Measurements from ENCODE around the gene SRGAP1.
"Not testable (repeated sequence)": the region's sequence is repeated elsewhere in the genome, so short reads cannot be mapped to it uniquely, and the experiment has no call there.

SRGAP1 gene

DNA sequence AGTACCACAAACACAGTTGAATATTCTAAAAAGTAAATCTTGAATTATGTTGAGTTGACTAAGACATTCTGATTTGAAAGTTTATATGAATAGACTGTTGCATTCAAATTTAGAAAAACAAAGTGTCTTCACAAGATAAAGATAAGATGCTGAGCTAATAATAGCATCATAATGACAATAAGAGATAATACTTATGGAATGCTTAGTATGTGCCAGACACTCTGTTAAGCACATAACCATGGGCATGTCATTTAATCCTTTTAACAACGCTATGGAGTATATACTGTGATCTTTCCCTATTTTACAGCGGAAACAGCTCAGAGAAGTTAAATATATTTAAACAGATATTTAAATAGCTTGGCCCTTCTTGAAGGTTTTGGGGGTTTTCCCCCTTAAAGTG lies 163.4 kb downstream of the SRGAP1 start:
- no peak for DNase-seq (ENCODE audit: low spot score)

DNA sequence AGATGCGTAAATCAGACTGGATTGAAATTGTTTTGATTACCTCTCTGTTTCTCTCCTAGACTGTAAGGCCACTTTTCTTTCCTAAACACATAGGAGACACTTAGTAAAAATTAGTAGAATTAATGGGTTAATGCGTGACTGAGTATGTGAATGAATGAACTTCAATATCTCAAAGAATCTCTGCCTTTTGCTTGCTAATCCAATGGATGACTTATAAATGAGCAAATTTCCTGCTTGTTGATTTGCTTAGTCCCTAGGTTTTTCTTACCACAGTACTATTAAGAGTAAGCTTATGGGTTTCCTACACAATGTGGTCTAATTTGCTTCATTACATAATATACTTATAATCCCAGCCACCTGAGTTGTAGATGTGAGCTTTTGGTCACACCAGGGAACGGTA lies 164.1 kb downstream of the SRGAP1 start:
- DNase-seq (ENCODE audit: low spot score) = no peak

DNA sequence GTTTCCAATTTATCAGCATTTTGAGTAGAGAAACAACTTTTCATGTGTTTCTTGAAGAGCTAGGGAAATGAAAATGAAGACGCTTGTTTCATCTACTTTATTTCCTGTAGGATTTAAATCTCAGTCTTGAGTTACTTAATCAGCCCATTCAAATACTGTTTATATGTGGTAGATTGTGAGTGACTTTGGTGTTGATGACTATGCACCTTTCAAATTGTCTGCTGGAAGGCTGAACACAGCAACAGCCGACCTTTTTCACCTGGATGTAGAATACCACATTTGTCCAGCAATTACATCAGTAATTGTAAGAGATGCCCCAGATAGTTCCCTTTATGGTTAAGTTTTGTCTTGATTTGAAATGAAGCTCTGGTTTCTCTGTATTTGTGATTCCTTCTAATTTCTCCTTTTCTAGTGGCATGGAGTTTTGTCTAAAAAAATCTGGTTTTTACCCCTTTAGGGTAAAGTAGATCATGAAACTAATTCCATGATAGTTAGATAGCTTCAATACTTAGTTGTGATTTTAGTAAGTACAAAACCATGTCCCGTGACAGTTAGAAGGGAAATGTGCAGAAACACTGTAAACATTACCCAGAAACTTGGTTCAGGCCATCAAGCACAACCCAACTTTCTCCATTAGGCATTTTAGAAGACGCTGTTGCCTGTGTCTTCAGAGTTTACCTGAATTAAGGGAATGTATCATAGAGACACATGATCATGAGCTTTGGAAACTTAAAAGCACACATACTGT lies 165.0 kb downstream of the SRGAP1 start:
- DNase-seq (ENCODE audit: low spot score) = no peak

- peak; percentile 64 for DNase-seq (ENCODE audit: low spot score)
Measured at GRCh38 chr12:64010069-64010686, 165.7 kb downstream of the SRGAP1 start.

- no peak for DNase-seq (ENCODE audit: low spot score)
Measured at GRCh38 chr12:64016521-64016920, 172.0 kb downstream of the SRGAP1 start.

- DNase-seq (ENCODE audit: low spot score) = not testable (repeated sequence)
Measured at GRCh38 chr12:64018116-64018515, 173.6 kb downstream of the SRGAP1 start.

GRCh38 chr12:64018524-64018923 lies 174.0 kb downstream of the SRGAP1 start:
- DNase-seq (ENCODE audit: low spot score) = no peak

- DNase-seq (ENCODE audit: low spot score) = no peak
Measured at GRCh38 chr12:64019101-64019500, 174.6 kb downstream of the SRGAP1 start.

GRCh38 chr12:64019654-64020053 lies 175.2 kb downstream of the SRGAP1 start:
- DNase-seq (ENCODE audit: low spot score) = no peak

GRCh38 chr12:64025174-64025958 lies 180.9 kb downstream of the SRGAP1 start:
- peak; percentile 34 for DNase-seq (ENCODE audit: low spot score)

- DNase-seq (ENCODE audit: low spot score) = no peak
Measured at GRCh38 chr12:64027311-64027710, 182.8 kb downstream of the SRGAP1 start.

DNA sequence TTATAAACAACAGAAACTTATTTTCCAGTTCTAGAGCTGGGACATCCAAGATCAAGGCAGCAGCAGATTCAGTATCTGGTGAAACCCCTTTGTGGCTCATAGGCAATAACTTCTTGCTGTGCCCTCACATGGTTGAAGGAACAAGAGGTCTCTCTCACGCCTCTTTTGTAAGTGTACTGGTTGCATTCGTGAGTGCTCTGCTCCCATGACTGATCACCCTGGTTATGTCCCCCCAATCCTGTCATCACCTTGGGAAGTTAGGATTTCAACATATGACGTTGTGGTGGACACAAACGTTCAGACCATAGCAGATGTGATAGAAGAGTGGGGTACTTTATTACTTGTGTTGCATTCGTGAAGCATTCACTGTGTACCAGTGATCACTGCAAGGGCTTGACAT lies 184.0 kb downstream of the SRGAP1 start:
- no peak for DNase-seq (ENCODE audit: low spot score)

DNA sequence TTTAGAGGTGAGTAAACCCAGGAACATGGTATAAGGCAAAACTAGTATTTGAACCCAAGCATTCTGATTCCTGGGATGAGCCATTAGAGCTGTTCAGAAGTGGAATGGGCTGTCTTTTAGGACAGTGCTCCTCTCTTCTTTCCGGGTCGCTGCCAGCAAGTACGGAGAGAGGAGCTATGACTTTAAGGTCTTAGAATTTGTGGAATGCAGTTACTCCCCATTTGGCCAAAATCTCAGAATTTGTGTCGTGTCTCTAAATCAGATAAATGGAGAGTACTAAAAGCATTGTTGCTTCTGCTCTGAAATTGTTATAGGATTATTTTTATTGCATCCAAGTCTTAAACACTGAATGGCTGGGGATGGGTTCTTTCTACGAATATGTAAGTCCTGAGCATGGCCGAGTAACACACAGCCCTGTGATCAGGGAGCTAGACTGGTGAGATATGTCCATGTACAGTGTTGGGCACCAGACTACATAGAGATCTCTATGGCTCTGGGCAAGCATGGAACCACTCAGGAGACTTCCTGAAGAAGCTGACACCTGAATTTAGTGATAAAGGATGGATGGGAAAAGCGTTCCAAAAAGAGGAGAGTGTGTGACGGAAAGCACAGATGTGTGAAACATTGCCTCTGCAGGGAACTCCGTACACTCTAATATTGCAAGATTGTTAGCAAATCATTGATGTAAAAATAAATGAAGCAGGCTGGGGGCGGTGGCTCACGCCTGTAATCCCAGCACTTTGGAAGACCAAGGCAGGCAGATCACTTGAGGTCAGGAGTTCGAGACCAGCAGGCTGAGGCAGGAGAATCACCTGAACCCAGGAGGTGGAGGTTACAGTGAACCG lies 184.7 kb downstream of the SRGAP1 start:
- no peak for DNase-seq (ENCODE audit: low spot score)

DNA sequence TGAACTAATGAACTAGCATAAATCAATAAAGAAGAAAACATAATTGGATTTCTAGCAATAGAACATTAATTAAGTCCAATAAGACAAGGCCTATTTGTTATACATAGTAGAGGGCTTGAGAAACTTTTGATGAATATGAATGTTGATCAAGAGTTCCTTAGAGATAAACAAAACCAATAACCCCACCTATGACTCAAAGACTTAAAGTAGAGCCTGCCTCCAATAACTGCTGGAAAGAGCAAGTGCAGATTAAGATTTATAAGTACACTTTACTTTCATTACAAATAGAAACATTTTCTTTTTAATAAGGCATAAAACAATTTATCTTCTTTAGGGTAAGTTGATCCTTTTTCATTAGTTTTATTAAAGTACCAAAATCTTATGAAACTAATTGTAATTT lies 185.7 kb downstream of the SRGAP1 start:
- DNase-seq (ENCODE audit: low spot score) = no peak

GRCh38 chr12:64034056-64034455 lies 189.6 kb downstream of the SRGAP1 start:
- DNase-seq (ENCODE audit: low spot score) = not testable (repeated sequence)

- DNase-seq (ENCODE audit: low spot score) = peak; percentile 48
Measured at GRCh38 chr12:64034901-64035576, 190.5 kb downstream of the SRGAP1 start.

GRCh38 chr12:64036414-64036813 lies 191.9 kb downstream of the SRGAP1 start:
- DNase-seq (ENCODE audit: low spot score) = no peak

GRCh38 chr12:64039281-64039871 lies 194.9 kb downstream of the SRGAP1 start:
- DNase-seq (ENCODE audit: low spot score) = no peak

GRCh38 chr12:64042911-64043310 lies 198.4 kb downstream of the SRGAP1 start:
- no peak for DNase-seq (ENCODE audit: low spot score)

GRCh38 chr12:64044191-64044590 lies 199.7 kb downstream of the SRGAP1 start:
- no peak for DNase-seq (ENCODE audit: low spot score)

- no peak for DNase-seq (ENCODE audit: low spot score)
Measured at GRCh38 chr12:64051057-64051456, 206.6 kb downstream of the SRGAP1 start.
